Skeletal muscle satellite cell (primary cell): Measurements from ENCODE around the gene TTF2.
"Not testable (repeated sequence)": the region's sequence is repeated elsewhere in the genome, so short reads cannot be mapped to it uniquely, and the experiment has no call there.

ENCODE experiments used
- H3K27me3 ChIP-seq: 2 replicates; pipeline ENCODE4 v1.7.0; 2013; ENCODE audit warnings: low read length; ENCODE audit not compliant: control insufficient read depth, insufficient read depth
- H3K36me3 ChIP-seq: 2 replicates; pipeline ENCODE4 v1.7.0; 2013; ENCODE audit warnings: mild to moderate bottlenecking, control low read depth, low read length; ENCODE audit not compliant: insufficient read depth
- H3K4me1 ChIP-seq: 2 replicates; pipeline ENCODE4 v1.7.0; 2013; ENCODE audit warnings: low read length; ENCODE audit not compliant: control insufficient read depth, insufficient read depth
- H3K4me2 ChIP-seq: 2 replicates; pipeline ENCODE4 v1.7.0; 2013; ENCODE audit warnings: mild to moderate bottlenecking, low read length
- H3K4me3 ChIP-seq: 2 replicates; pipeline ENCODE4 v1.7.0; 2013; ENCODE audit warnings: low read length
- H3K9ac ChIP-seq: 2 replicates; pipeline ENCODE4 v1.7.0; 2013; ENCODE audit warnings: mild to moderate bottlenecking, low read depth, low read length, moderate library complexity
- H3K9me3 ChIP-seq: replicated peaks from 2 replicates; pipeline ENCODE4 v1.7.0; 2013; ENCODE audit warnings: mild to moderate bottlenecking, control low read depth, low read length

The TTF2 gene

GRCh38 chr1:117093870-117094621 is 33.9 kb downstream of the TTF2 start:
- no peaks in the 10 kb centered on the region for H3K27me3 ChIP-seq
- H3K4me1 ChIP-seq, result peaks cover 51% of the 10 kb centered on the region
- H3K9me3 ChIP-seq, result no peaks in the 10 kb centered on the region
- peak overlapping the region; percentile 63 for H3K4me2 ChIP-seq
- peaks cover 32% of the 10 kb centered on the region for H3K36me3 ChIP-seq
- H3K9ac ChIP-seq, result peak overlapping the region; percentile 75
- H3K4me3 ChIP-seq, result peak overlapping the region; percentile 10

GRCh38 chr1:117094841-117095604 is 34.9 kb downstream of the TTF2 start:
- Histone ChIP-seq H3K4me2 (no peak overlapping the region), H3K27me3 (no peaks in the 10 kb centered on the region), H3K9me3 (no peaks in the 10 kb centered on the region), H3K4me3 (no peak overlapping the region), H3K4me1 (peaks cover 51% of the 10 kb centered on the region), H3K36me3 (peaks cover 32% of the 10 kb centered on the region), H3K9ac (no peak overlapping the region)

GRCh38 chr1:117096951-117097408 is 36.9 kb downstream of the TTF2 start:
- H3K4me3 ChIP-seq, result no peak overlapping the region
- H3K27me3 ChIP-seq, result no peaks in the 10 kb centered on the region
- H3K9me3 ChIP-seq, result no peaks in the 10 kb centered on the region
- peaks cover 18% of the 10 kb centered on the region for H3K36me3 ChIP-seq
- H3K9ac ChIP-seq, result no peak overlapping the region
- H3K4me1 ChIP-seq, result peaks cover 51% of the 10 kb centered on the region
- H3K4me2 ChIP-seq, result peak overlapping the region; percentile 16

GRCh38 chr1:117097443-117097842 is 37.3 kb downstream of the TTF2 start:
- Histone ChIP-seq H3K9me3 (no peaks in the 10 kb centered on the region), H3K4me3 (no peak overlapping the region), H3K4me2 (peak overlapping the region; percentile 16), H3K4me1 (peaks cover 46% of the 10 kb centered on the region), H3K36me3 (peaks cover 21% of the 10 kb centered on the region), H3K9ac (no peak overlapping the region), H3K27me3 (no peaks in the 10 kb centered on the region)

- Histone ChIP-seq H3K36me3 (peaks cover 24% of the 10 kb centered on the region), H3K9ac (no peak overlapping the region)
Measured at GRCh38 chr1:117098287-117098890, 38.3 kb downstream of the TTF2 start.

GRCh38 chr1:117101334-117101733 is 41.2 kb downstream of the TTF2 start:
- peaks cover 19% of the 10 kb centered on the region for H3K4me1 ChIP-seq
- H3K9ac ChIP-seq, result no peak overlapping the region
- H3K27me3 ChIP-seq, result no peaks in the 10 kb centered on the region
- H3K4me2 ChIP-seq, result no peak overlapping the region
- H3K9me3 ChIP-seq, result no peaks in the 10 kb centered on the region
- peaks cover 30% of the 10 kb centered on the region for H3K36me3 ChIP-seq
- H3K4me3 ChIP-seq, result no peak overlapping the region

More at GRCh38 chr1:117098287-117098890, 38.3 kb downstream of the TTF2 start:
- H3K9me3 ChIP-seq, result no peaks in the 10 kb centered on the region
- H3K4me1 ChIP-seq, result peaks cover 39% of the 10 kb centered on the region
- H3K4me3 ChIP-seq, result no peak overlapping the region
- H3K4me2 ChIP-seq, result no peak overlapping the region
- no peaks in the 10 kb centered on the region for H3K27me3 ChIP-seq

- not testable (repeated sequence) for H3K9ac ChIP-seq, H3K4me3 ChIP-seq, H3K4me2 ChIP-seq, H3K9me3 ChIP-seq, H3K27me3 ChIP-seq
- H3K36me3 ChIP-seq, result peaks cover 34% of the 10 kb centered on the region
- H3K4me1 ChIP-seq, result peaks cover 14% of the 10 kb centered on the region
Measured at GRCh38 chr1:117101858-117102257, 41.7 kb downstream of the TTF2 start.

- H3K27me3 ChIP-seq, result no peaks in the 10 kb centered on the region
- no peak overlapping the region for H3K9ac ChIP-seq
- no peak overlapping the region for H3K4me3 ChIP-seq
- H3K36me3 ChIP-seq, result peaks cover 22% of the 10 kb centered on the region
- no peaks in the 10 kb centered on the region for H3K9me3 ChIP-seq
- H3K4me2 ChIP-seq, result no peak overlapping the region
- H3K4me1 ChIP-seq, result no peaks in the 10 kb centered on the region
Measured at GRCh38 chr1:117104986-117105385, 44.9 kb downstream of the TTF2 start.

GRCh38 chr1:117105722-117106121 is 45.6 kb downstream of the TTF2 start:
- H3K9me3 ChIP-seq, result no peaks in the 10 kb centered on the region
- H3K4me1 ChIP-seq, result peaks cover 7% of the 10 kb centered on the region
- H3K9ac ChIP-seq, result no peak overlapping the region
- H3K4me3 ChIP-seq, result no peak overlapping the region
- H3K27me3 ChIP-seq, result no peaks in the 10 kb centered on the region
- H3K36me3 ChIP-seq, result peaks cover 22% of the 10 kb centered on the region
- no peak overlapping the region for H3K4me2 ChIP-seq

- Histone ChIP-seq H3K9me3 (no peaks in the 10 kb centered on the region), H3K27me3 (no peaks in the 10 kb centered on the region), H3K4me3 (no peak overlapping the region), H3K4me2 (no peak overlapping the region), H3K9ac (no peak overlapping the region), H3K36me3 (peaks cover 22% of the 10 kb centered on the region), H3K4me1 (peaks cover 13% of the 10 kb centered on the region)
Measured at GRCh38 chr1:117106478-117106877, 46.4 kb downstream of the TTF2 start.

GRCh38 chr1:117107364-117107763 is 47.2 kb downstream of the TTF2 start:
- no peak overlapping the region for H3K4me3 ChIP-seq
- H3K27me3 ChIP-seq, result no peaks in the 10 kb centered on the region
- no peak overlapping the region for H3K9ac ChIP-seq
- peaks cover 13% of the 10 kb centered on the region for H3K4me1 ChIP-seq
- no peak overlapping the region for H3K4me2 ChIP-seq
- no peaks in the 10 kb centered on the region for H3K9me3 ChIP-seq
- H3K36me3 ChIP-seq, result peaks cover 17% of the 10 kb centered on the region
